Activated naive CD8-positive, alpha-beta T cell (primary cell): ENCODE measurements around the gene MTURN.

Experiments
- H3K27ac Mint-ChIP-seq: one replicate; pipeline ENCODE4 v1.8.0; 2021; ENCODE audit warnings: mixed read lengths
- H3K27me3 Mint-ChIP-seq: one replicate; pipeline ENCODE4 v1.8.0; 2021; ENCODE audit warnings: mixed read lengths
- H3K36me3 Mint-ChIP-seq: one replicate; pipeline ENCODE4 v1.8.0; 2021; ENCODE audit warnings: mixed read lengths
- H3K4me1 Mint-ChIP-seq: one replicate; pipeline ENCODE4 v1.8.0; 2021; ENCODE audit warnings: low read depth, mixed read lengths
- H3K4me3 Mint-ChIP-seq: one replicate; pipeline ENCODE4 v1.8.0; 2021; ENCODE audit warnings: mild to moderate bottlenecking, mixed read lengths
- H3K9me3 Mint-ChIP-seq: one replicate; pipeline ENCODE4 v1.8.0; 2021; ENCODE audit warnings: low read depth, mixed read lengths

Gene MTURN

GRCh38 chr7:30116771-30117170, 18.0 kb upstream of the MTURN start:
- Mint-ChIP-seq H3K9me3 (peaks cover 10% of the 10 kb centered on the region), H3K27ac (no peak overlapping the region), H3K36me3 (peaks cover 15% of the 10 kb centered on the region), H3K4me1 (peaks cover 7% of the 10 kb centered on the region), H3K27me3 (no peaks in the 10 kb centered on the region), H3K4me3 (no peak overlapping the region)

DNA sequence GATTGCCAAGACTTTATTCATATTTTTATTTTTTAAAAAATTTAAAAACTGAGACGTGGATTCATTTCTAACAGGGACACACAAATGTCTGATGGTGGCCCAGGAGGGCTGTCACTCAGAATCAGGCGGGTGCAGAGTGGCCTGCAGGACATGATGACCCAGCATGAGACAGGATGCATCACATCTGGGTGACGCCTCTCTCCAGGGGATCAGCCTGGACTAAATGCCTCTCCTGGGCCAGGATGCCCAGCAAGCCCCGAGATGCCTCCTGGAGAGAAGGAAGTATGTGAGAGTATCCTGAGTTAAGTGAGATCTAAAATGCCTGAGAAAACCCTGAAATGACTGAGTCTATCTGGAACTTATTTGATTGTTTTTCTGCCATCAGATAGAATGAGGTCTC, 16.9 kb upstream of the MTURN start:
- H3K9me3 Mint-ChIP-seq = peaks cover 8% of the 10 kb centered on the region
- no peak overlapping the region for H3K27ac Mint-ChIP-seq
- no peak overlapping the region for H3K4me3 Mint-ChIP-seq
- no peaks in the 10 kb centered on the region for H3K27me3 Mint-ChIP-seq
- peaks cover 9% of the 10 kb centered on the region for H3K36me3 Mint-ChIP-seq
- H3K4me1 Mint-ChIP-seq = peaks cover 7% of the 10 kb centered on the region

GRCh38 chr7:30119890-30120577, 14.8 kb upstream of the MTURN start:
- H3K4me1 Mint-ChIP-seq = peaks cover under 1% of the 10 kb centered on the region

DNA sequence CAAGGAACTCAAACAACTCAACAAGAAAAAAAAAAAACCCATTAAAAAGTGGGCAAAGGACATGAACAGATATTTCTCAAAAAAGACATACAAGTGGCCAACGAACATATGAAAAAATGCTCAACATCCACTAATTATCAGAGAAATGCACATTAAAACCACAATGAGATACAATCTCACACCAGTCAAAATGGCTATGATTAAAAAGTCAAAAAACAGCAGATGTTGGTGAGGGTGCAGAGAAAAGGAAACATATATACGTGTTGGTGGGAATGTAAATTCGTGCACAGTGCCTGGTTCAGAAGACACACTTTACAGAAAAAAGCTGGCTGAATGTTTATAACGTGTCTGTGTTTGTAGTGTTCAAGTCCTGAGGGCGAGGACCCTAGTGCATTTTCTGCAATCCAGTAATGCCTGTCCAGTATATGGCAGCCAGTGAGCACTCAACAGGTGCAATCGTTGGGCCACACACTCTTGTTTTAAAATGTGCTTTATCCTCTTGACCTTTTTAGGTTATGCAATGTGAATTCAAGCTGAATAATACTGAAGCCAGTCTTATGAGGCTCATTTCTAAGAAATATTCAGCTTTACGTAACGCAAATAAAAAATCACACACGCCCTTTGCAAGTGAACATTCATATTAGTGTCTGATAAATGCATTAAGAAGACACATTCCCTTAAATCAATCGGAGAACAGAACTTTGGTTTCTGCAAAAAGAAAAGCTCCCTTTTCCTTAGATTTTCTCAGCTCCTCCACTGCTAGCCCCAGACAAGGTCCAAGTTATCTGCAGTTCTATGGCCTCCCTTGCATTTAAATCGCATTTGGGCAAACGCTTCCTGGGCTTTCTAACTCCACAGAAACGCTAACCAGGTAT, 813 bp upstream of the MTURN start:
- Mint-ChIP-seq H3K4me1 (peaks cover 9% of the 10 kb centered on the region), H3K27me3 (no peaks in the 10 kb centered on the region), H3K36me3 (peaks cover 2% of the 10 kb centered on the region), H3K9me3 (no peaks in the 10 kb centered on the region), H3K27ac (peak overlapping the region; percentile 0), H3K4me3 (peak overlapping the region; percentile 86)

More at GRCh38 chr7:30119890-30120577, 14.8 kb upstream of the MTURN start:
- no peaks in the 10 kb centered on the region for H3K27me3 Mint-ChIP-seq
- H3K4me3 Mint-ChIP-seq = no peak overlapping the region
- no peak overlapping the region for H3K27ac Mint-ChIP-seq
- no peaks in the 10 kb centered on the region for H3K36me3 Mint-ChIP-seq
- H3K9me3 Mint-ChIP-seq = no peaks in the 10 kb centered on the region

- Mint-ChIP-seq H3K27ac (peak overlapping the region; percentile 84), H3K4me1 (peaks cover 9% of the 10 kb centered on the region), H3K4me3 (peak overlapping the region; percentile 88), H3K36me3 (peaks cover 1% of the 10 kb centered on the region), H3K27me3 (no peaks in the 10 kb centered on the region), H3K9me3 (no peaks in the 10 kb centered on the region)
Observed at GRCh38 chr7:30135301-30136116, 723 bp downstream of the MTURN start.

GRCh38 chr7:30136117-30136731, 1.4 kb downstream of the MTURN start:
- H3K36me3 Mint-ChIP-seq = peaks cover 2% of the 10 kb centered on the region
- peaks cover 9% of the 10 kb centered on the region for H3K4me1 Mint-ChIP-seq
- peak overlapping the region; percentile 88 for H3K4me3 Mint-ChIP-seq
- no peaks in the 10 kb centered on the region for H3K9me3 Mint-ChIP-seq
- H3K27ac Mint-ChIP-seq = peak overlapping the region; percentile 84
- no peaks in the 10 kb centered on the region for H3K27me3 Mint-ChIP-seq

DNA sequence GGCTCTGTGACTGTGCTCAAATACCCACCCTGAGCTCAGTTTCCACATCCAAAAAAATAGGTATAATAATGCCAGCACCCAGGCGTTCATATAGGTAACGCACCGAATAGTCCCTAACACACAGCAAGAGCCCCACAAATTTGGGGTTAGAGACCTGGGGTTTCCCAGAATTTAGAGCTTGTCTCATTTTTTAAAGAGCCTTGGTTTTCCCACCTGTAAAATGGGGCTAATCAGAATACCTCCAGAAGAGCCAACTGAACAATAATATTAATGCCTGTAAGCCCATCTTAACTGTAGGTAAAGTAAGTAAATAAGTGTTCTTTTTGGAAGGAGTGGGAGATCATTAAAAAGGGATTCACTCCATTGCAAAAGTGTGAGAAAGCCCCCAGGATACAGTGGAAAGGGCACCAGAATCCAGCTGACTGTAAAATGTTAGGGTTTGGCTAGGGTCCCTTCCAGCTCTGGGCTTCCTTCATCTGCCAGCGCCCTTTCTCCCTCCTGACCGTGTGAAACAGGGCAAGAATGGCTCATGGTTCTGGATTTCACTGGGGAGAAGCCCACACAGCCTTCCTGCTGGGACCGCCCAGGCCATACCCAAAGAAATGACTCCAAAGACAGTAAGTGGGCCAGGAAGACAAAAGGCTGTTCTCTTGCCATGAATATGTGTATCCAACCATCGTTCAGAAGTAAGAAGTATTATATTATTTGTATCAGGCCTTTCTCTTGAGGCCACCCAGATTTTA, 2.1 kb downstream of the MTURN start:
- no peak overlapping the region for H3K27ac Mint-ChIP-seq
- H3K4me1 Mint-ChIP-seq = peaks cover 9% of the 10 kb centered on the region
- no peaks in the 10 kb centered on the region for H3K9me3 Mint-ChIP-seq
- no peaks in the 10 kb centered on the region for H3K27me3 Mint-ChIP-seq
- H3K4me3 Mint-ChIP-seq = peak overlapping the region; percentile 58
- H3K36me3 Mint-ChIP-seq = peaks cover 2% of the 10 kb centered on the region

- H3K4me1 Mint-ChIP-seq = peaks cover 16% of the 10 kb centered on the region
- H3K27ac Mint-ChIP-seq = no peak overlapping the region
- H3K4me3 Mint-ChIP-seq = no peak overlapping the region
- H3K27me3 Mint-ChIP-seq = no peaks in the 10 kb centered on the region
- peaks cover 2% of the 10 kb centered on the region for H3K36me3 Mint-ChIP-seq
- H3K9me3 Mint-ChIP-seq = no peaks in the 10 kb centered on the region
Observed at GRCh38 chr7:30139836-30140384, 5.1 kb downstream of the MTURN start.

DNA sequence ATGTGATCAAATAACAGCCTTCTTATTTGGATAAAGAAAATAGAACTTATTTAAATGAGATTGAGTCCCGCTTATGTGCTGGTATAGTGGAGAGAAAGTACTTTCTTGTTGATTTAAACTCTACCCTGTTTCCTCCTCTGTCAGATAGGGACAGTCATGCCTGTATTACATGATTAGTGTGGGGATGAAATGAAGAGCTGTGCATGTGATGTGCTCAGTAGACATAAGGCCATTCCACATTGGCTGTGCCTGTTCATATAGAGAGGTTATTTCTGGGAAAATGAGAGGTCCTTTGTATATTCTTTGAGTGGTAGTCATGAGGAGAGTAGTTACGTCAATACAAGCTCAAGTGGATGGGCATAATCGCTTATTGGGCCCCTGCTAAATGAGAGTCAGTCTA, 5.7 kb downstream of the MTURN start:
- peaks cover 2% of the 10 kb centered on the region for H3K36me3 Mint-ChIP-seq
- no peak overlapping the region for H3K27ac Mint-ChIP-seq
- H3K4me1 Mint-ChIP-seq = peaks cover 16% of the 10 kb centered on the region
- H3K9me3 Mint-ChIP-seq = no peaks in the 10 kb centered on the region
- H3K4me3 Mint-ChIP-seq = no peak overlapping the region
- H3K27me3 Mint-ChIP-seq = no peaks in the 10 kb centered on the region

DNA sequence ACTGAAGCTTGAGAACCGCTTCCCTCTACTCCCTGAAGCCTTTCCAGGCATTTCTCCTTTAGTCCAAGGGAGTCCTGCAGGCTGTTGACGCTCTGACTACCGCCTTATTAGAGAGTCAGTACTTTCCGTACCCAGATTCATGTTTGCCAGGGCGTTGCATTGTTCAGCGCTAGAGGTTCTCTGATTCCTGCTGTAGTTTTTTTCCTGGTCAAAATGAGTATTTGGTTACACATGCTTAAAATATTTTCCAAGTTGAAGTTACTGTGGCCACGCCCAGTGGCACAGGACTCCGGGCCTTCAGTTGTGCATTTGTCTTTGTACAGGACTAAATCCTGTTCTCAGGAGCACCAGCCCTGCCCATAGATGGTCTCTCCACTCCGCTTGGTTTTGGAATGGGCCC, 7.9 kb downstream of the MTURN start:
- H3K4me1 Mint-ChIP-seq = peaks cover 12% of the 10 kb centered on the region

DNA sequence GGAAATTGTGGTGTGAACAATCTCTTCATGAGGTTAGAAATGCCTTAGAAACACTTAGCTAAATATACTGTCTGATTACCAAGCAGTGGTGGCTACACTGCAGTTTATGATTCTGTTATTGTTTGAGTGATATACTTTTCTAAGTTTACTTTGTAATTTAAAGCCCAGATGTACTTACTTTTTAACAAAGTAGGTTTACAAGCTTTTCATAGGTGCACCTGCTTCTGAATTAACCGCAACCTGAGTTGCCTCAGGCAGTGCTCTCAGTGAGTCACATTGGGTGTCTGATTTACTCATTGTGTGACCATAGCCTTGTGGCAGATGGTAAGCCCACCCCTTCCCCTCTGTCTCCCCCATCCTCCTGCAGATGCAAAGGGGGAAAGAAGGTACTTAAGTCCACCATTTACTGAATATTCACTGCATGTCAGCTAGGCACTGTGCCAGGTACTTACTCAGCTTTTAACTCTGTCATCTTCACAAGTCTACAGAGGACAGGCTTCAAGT, 9.0 kb downstream of the MTURN start:
- no peaks in the 10 kb centered on the region for H3K27me3 Mint-ChIP-seq
- H3K36me3 Mint-ChIP-seq = peaks cover 2% of the 10 kb centered on the region
- no peaks in the 10 kb centered on the region for H3K9me3 Mint-ChIP-seq
- H3K4me3 Mint-ChIP-seq = no peak overlapping the region
- H3K4me1 Mint-ChIP-seq = peaks cover 12% of the 10 kb centered on the region
- H3K27ac Mint-ChIP-seq = no peak overlapping the region

More for the DNA sequence above, 7.9 kb downstream of the MTURN start:
- Mint-ChIP-seq H3K4me3 (no peak overlapping the region), H3K27me3 (no peaks in the 10 kb centered on the region), H3K36me3 (peaks cover 2% of the 10 kb centered on the region), H3K9me3 (no peaks in the 10 kb centered on the region), H3K27ac (no peak overlapping the region)

- no peaks in the 10 kb centered on the region for H3K9me3 Mint-ChIP-seq
- H3K4me1 Mint-ChIP-seq = peaks cover 13% of the 10 kb centered on the region
- peaks cover 2% of the 10 kb centered on the region for H3K36me3 Mint-ChIP-seq
- no peaks in the 10 kb centered on the region for H3K27me3 Mint-ChIP-seq
- peak overlapping the region; percentile 23 for H3K27ac Mint-ChIP-seq
- H3K4me3 Mint-ChIP-seq = no peak overlapping the region
Observed at GRCh38 chr7:30144657-30145306, 10.0 kb downstream of the MTURN start.

DNA sequence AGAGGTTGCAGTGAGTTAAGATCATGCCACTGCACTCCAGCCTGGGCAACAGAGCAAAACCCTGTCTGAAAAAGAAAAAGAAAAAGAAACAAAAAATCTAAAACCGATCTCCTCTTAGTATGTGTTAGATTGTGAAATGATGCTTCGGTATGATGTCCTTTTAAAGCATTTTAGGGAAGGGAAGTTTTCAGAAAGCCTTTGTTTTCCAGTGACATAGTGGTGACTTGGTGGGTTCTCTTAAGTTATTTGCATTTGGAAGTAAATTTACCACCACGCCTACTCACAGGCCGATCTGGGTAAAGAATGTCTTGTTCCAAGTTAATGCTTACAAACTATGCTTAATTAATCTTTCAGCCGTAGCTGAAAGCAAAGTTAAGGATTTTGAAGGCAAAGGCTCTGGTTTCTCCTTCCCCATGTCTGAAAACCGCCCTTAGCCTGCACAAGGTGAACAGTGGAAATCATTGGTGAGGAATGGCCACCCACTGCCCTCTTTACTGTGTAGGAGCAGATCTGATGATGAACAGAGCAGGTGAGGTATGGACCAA, 10.7 kb downstream of the MTURN start:
- Mint-ChIP-seq H3K9me3 (no peaks in the 10 kb centered on the region), H3K27me3 (no peaks in the 10 kb centered on the region), H3K27ac (no peak overlapping the region), H3K4me1 (peaks cover 17% of the 10 kb centered on the region), H3K4me3 (no peak overlapping the region), H3K36me3 (peaks cover 1% of the 10 kb centered on the region)
